Heart left ventricle (tissue), 13 donors: ENCODE measurements around the gene NR2F1-AS1.

Experiments used
- POLR2A ChIP-seq, 2 donors: fragments of 450-650 bp; IDR thresholded peaks; one replicate each; pipeline ENCODE4 v1.6.1; 2017; ENCODE audit warnings: antibody characterized with exemption in 2 of 2, mild to moderate bottlenecking in 2 of 2, moderate library complexity in 2 of 2
- TF ChIP-seq, protein P1 (sequence below), 12 donors: fragments of 200-600 bp; sonication (generic) in 4 of 12; IDR thresholded peaks; one replicate each; pipeline versions ENCODE4 v1.5.0 to v1.8.0; 2018 to 2022; ENCODE audit warnings: antibody characterized with exemption in 12 of 12, mild to moderate bottlenecking in 5 of 12
- donor health status: ischemic (EF 13 %, LVEDD 7.1; RV severe dilation, severe dysfunction).
- donor health status: DM: no; HTN: yes; CAD: no.
- donor health status: DM: no; HTN: no; CAD: no.
- donor health status: ischemic (EF 25% LVEDD 6.9; RV normal size, moderate dysfunction).
- donor health status: ischemic (EF 25% LVEDD 5.7; RV mildly dilated, moderate dysfunction).
- donor health status: ischemic (EF 35%, LVEDD 5.7; RV mildly dilated, moderate dysfunction).
- donor health status: nonischemic (EF 11% LVEDD 7.7; RV severe dilation, severe dysfunction).
- donor health status: DM: yes; HTN: yes; CAD: no.
- donor health status: PGD.
- donor health status: ischemic (EF 29% LVEDD 5.4; RV normal size, mild dysfunction).
- donor health status: nonischemic (EF 23%, LVEDD 6.1; RV moderate dilation, normal function).

DNA sequence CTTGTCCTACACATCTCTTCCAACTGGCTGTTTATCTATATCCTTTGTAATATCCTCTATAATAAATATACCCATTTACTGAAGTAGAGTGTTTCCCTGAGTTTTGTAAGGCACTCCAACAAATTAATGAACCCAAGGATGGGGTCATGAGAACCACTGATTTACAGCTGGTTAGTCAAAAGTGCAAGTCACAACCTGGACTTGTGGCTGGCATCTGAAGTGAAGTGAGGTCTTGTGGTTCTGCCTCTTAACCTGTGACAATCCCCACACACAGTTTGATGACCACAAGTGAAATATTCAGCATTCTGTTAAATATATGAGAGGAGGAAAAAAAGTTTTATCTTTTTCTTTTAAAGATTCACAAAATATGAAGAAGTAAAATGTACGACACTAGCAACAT lies 126.1 kb downstream of the NR2F1-AS1 start:
- TF ChIP-seq, protein P1, sequence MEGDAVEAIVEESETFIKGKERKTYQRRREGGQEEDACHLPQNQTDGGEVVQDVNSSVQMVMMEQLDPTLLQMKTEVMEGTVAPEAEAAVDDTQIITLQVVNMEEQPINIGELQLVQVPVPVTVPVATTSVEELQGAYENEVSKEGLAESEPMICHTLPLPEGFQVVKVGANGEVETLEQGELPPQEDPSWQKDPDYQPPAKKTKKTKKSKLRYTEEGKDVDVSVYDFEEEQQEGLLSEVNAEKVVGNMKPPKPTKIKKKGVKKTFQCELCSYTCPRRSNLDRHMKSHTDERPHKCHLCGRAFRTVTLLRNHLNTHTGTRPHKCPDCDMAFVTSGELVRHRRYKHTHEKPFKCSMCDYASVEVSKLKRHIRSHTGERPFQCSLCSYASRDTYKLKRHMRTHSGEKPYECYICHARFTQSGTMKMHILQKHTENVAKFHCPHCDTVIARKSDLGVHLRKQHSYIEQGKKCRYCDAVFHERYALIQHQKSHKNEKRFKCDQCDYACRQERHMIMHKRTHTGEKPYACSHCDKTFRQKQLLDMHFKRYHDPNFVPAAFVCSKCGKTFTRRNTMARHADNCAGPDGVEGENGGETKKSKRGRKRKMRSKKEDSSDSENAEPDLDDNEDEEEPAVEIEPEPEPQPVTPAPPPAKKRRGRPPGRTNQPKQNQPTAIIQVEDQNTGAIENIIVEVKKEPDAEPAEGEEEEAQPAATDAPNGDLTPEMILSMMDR (IDR thresholded peaks at IDR 0.05), result no peak
- TF ChIP-seq POLR2A (IDR thresholded peaks at IDR 0.05), result no peak
